HUES64 (cell line): Measurements from ENCODE around the gene CDH20.

Source experiments
- H3K27ac ChIP-seq: 2 replicates; pipeline ENCODE4 v1.7.0; 2013; ENCODE audit warnings: low read depth, low read length, inconsistent platforms
- H3K27me3 ChIP-seq: 2 replicates; pipeline ENCODE4 v1.6.1; 2013; ENCODE audit warnings: mild to moderate bottlenecking, low read length; ENCODE audit not compliant: insufficient read depth
- H3K36me3 ChIP-seq: 2 replicates; pipeline ENCODE4 v1.6.1; 2013; ENCODE audit warnings: mild to moderate bottlenecking, low read length; ENCODE audit not compliant: insufficient read depth
- H3K4me1 ChIP-seq: 2 replicates; pipeline ENCODE4 v1.6.1; 2013; ENCODE audit warnings: mild to moderate bottlenecking, low read length, moderate library complexity; ENCODE audit not compliant: insufficient read depth
- H3K4me3 ChIP-seq: 2 replicates; pipeline ENCODE4 v1.5.1; 2013; ENCODE audit warnings: mild to moderate bottlenecking, low read length, moderate library complexity
- H3K9ac ChIP-seq: 2 replicates; pipeline ENCODE4 v1.6.1; 2013; ENCODE audit warnings: mild to moderate bottlenecking, low read depth, low read length
- H3K9me3 ChIP-seq: 2 replicates; pipeline ENCODE4 v1.6.1; 2013; ENCODE audit warnings: low read depth, low read length; ENCODE audit not compliant: insufficient read depth
- WGBS: fragments of 150-250, 120-280 bp; methylation state at CpG from one replicate; pipeline ENCODE4 v1.1.7; 2013; ENCODE audit warnings: missing lambda C conversion rate; 5-methylcytosine and 5-hydroxymethylcytosine counted together

Gene CDH20

DNA sequence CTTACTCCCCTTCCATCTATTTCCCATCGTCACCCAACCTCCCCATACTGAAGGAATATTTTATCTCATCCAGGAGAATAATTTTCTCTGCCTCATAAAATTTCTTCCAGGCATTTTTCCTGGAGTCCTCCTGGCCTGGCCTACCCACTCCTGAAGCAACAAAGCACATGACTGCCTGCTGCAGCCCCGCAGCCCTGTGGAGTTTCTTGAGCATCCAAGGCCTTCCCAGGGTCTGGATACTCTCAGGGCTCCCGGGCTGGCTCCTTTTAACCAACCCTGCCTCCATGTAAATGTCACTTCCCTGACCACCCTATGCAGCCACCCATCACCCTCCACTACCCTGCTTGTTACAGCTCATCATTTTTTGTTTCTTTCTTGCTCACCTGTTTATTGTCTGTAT lies 64.0 kb downstream of the CDH20 start:
- no peaks in the 10 kb centered on the region for H3K36me3 ChIP-seq
- H3K4me3 ChIP-seq: no peak overlapping the region
- no peak overlapping the region for H3K9ac ChIP-seq
- 86% methylated on average over 3 of the region's 3 CpGs for WGBS
- H3K4me1 ChIP-seq: no peaks in the 10 kb centered on the region
- no peaks in the 10 kb centered on the region for H3K27me3 ChIP-seq
- H3K9me3 ChIP-seq: no peaks in the 10 kb centered on the region
- H3K27ac ChIP-seq: no peak overlapping the region

- Histone ChIP-seq H3K36me3 (no peaks in the 10 kb centered on the region), H3K4me1 (no peaks in the 10 kb centered on the region), H3K27me3 (no peaks in the 10 kb centered on the region), H3K9me3 (no peaks in the 10 kb centered on the region), H3K9ac (no peak overlapping the region), H3K27ac (no peak overlapping the region), H3K4me3 (no peak overlapping the region)
- 92% methylated on average over 4 of the region's 4 CpGs for WGBS
Observed at GRCh38 chr18:61398961-61399705, 65.9 kb downstream of the CDH20 start.

- Histone ChIP-seq H3K4me1 (no peaks in the 10 kb centered on the region), H3K9me3 (no peaks in the 10 kb centered on the region), H3K36me3 (no peaks in the 10 kb centered on the region), H3K27ac (no peak overlapping the region), H3K4me3 (no peak overlapping the region), H3K9ac (no peak overlapping the region), H3K27me3 (no peaks in the 10 kb centered on the region)
- WGBS: 92% methylated on average over 3 of the region's 3 CpGs
Observed at GRCh38 chr18:61400016-61400635, 66.9 kb downstream of the CDH20 start.

DNA sequence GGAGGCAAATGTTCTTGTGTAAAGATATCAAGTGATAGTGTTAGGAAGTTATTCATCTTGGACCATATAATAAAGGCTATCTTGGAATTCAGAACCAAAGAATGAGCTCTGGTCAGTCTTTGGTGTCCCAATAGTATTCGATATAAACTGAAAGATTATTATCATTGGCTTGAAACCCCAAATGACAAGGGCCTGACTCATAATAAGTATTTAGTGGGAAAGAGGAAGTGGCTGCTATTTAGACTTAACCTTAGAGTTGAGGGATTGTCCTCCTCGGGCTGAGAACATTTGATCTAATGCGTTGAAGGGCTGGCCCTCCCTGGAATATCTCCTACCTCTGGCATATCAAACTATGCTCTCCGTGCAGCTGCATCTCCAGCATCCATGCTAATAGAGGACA lies 67.5 kb downstream of the CDH20 start:
- Histone ChIP-seq H3K27me3 (no peaks in the 10 kb centered on the region), H3K9ac (no peak overlapping the region), H3K4me1 (no peaks in the 10 kb centered on the region), H3K9me3 (no peaks in the 10 kb centered on the region), H3K4me3 (no peak overlapping the region), H3K36me3 (no peaks in the 10 kb centered on the region), H3K27ac (no peak overlapping the region)
- 87% methylated on average over 4 of the region's 4 CpGs for WGBS

- H3K9ac ChIP-seq: no peak overlapping the region
- H3K9me3 ChIP-seq: no peaks in the 10 kb centered on the region
- H3K27ac ChIP-seq: no peak overlapping the region
- H3K4me1 ChIP-seq: no peaks in the 10 kb centered on the region
- WGBS: 88% methylated on average over 1 of the region's 1 CpG
- H3K27me3 ChIP-seq: no peaks in the 10 kb centered on the region
- H3K4me3 ChIP-seq: no peak overlapping the region
- H3K36me3 ChIP-seq: no peaks in the 10 kb centered on the region
Observed at GRCh38 chr18:61402726-61403125, 69.5 kb downstream of the CDH20 start.

GRCh38 chr18:61413396-61413795 lies 80.2 kb downstream of the CDH20 start:
- Histone ChIP-seq H3K4me3 (no peak overlapping the region), H3K36me3 (no peaks in the 10 kb centered on the region), H3K9me3 (no peaks in the 10 kb centered on the region), H3K27me3 (no peaks in the 10 kb centered on the region), H3K9ac (no peak overlapping the region), H3K4me1 (no peaks in the 10 kb centered on the region), H3K27ac (no peak overlapping the region)
- 100% methylated on average over 1 of the region's 1 CpG for WGBS

DNA sequence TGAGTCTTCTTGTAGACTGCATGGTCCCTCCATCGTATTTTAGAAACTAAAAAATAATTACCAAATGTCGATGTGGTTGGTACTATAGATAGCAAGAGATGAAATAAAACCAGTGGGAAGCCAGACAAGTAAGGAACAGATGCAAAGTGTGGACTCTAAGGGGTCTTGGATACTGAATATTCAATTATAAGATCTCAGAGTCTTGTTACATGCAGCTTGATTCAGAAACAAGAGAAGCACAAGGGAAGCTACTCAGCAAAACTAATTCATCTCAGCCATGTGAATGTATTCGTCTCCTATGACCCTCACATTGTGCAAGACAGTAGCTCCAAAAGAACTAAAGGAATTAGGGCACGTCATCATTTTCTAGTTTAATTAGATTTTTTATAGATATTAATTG lies 80.9 kb downstream of the CDH20 start:
- Histone ChIP-seq H3K27ac (no peak overlapping the region), H3K4me1 (no peaks in the 10 kb centered on the region), H3K4me3 (no peak overlapping the region), H3K9me3 (no peaks in the 10 kb centered on the region), H3K27me3 (no peaks in the 10 kb centered on the region), H3K36me3 (no peaks in the 10 kb centered on the region), H3K9ac (no peak overlapping the region)
- WGBS: 96% methylated on average over 3 of the region's 4 CpGs

DNA sequence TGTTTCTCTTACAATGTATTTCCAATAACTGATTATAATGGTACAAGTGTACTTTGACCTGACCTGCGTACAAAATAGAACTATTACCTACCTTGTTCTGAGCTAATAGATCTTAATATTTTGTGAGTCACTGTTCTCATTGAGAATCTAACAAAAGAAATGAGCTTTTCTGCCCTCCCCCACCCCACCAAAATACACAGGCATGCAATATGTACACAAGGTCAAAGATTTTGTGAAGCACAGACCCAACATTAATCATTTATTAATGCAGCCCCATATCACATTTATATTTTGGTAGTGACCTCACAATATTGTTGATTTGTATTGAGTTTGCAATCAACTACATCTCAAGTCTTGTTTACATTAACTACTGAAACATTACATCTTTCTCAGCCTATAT lies 86.5 kb downstream of the CDH20 start:
- Histone ChIP-seq H3K9me3 (no peaks in the 10 kb centered on the region), H3K9ac (no peak overlapping the region)
- WGBS: no CpG with 5 or more reads among the region's 1 CpG

DNA sequence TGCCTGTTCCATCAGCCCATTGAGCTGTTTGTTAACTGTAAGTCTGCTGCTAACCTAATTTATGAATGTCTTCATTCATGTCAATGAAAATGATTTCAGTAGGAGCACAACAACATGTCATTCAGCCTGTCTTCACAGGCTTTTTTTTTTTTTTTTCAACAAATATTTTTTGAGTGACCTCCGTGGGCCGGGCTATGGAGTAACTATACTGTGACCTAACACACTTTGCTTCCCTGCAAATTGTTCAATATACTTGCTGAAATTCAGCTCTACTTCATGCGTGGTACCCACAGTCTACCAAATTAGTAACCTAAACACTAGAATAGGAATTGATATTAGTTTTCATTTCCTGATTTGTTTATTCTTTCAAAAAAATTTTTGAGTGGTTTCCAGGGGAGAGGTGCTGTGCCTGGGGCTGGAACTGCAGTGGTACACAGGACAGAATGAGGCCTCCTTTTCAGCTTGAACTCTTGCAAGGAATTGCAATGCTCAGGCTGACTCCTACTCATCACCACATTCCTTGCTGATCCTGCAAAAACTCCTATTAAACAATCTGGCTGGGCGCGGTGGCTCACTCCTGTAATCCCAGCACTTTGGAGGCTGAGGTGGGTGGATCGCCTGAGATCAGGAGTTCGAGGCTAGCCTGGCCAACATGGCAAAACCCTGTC lies 87.1 kb downstream of the CDH20 start:
- Histone ChIP-seq H3K4me1 (no peaks in the 10 kb centered on the region), H3K4me3 (no peak overlapping the region), H3K36me3 (no peaks in the 10 kb centered on the region), H3K9me3 (no peaks in the 10 kb centered on the region), H3K27ac (no peak overlapping the region), H3K9ac (no peak overlapping the region), H3K27me3 (no peaks in the 10 kb centered on the region)
- 93% methylated on average over 7 of the region's 7 CpGs for WGBS

More for the DNA sequence above, 86.5 kb downstream of the CDH20 start:
- no peak overlapping the region for H3K27ac ChIP-seq
- no peaks in the 10 kb centered on the region for H3K27me3 ChIP-seq
- no peaks in the 10 kb centered on the region for H3K4me1 ChIP-seq
- H3K36me3 ChIP-seq: no peaks in the 10 kb centered on the region
- H3K4me3 ChIP-seq: no peak overlapping the region

- H3K9me3 ChIP-seq: no peaks in the 10 kb centered on the region
- H3K9ac ChIP-seq: no peak overlapping the region
- no peak overlapping the region for H3K4me3 ChIP-seq
- WGBS: 94% methylated on average over 6 of the region's 6 CpGs
- H3K27ac ChIP-seq: no peak overlapping the region
- no peaks in the 10 kb centered on the region for H3K4me1 ChIP-seq
- H3K36me3 ChIP-seq: no peaks in the 10 kb centered on the region
- H3K27me3 ChIP-seq: no peaks in the 10 kb centered on the region
Observed at GRCh38 chr18:61426492-61427053, 93.3 kb downstream of the CDH20 start.

DNA sequence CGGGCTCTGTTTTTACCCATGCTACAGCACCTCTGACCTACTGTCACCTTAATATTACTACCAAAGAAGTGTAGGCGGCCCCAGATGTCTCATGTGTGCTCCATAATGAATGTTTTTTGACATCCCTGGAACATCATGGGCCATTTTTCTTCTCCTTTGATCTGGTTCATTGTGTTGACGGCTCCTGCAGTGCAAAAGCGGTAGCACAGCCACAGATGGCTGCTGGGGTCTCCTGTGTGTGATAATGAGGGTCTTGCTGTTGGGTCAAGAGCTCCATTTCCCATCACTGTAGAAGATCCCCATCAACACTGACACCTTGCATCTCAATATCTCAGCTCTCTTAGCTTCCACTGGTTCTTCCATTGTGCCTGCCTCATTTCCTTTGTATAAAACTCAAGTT lies 95.0 kb downstream of the CDH20 start:
- Histone ChIP-seq H3K9me3 (no peaks in the 10 kb centered on the region), H3K9ac (no peak overlapping the region), H3K27me3 (no peaks in the 10 kb centered on the region), H3K4me1 (no peaks in the 10 kb centered on the region), H3K36me3 (no peaks in the 10 kb centered on the region), H3K4me3 (no peak overlapping the region), H3K27ac (no peak overlapping the region)
- 94% methylated on average over 3 of the region's 4 CpGs for WGBS
